Activated naive CD4-positive, alpha-beta T cell treated with anti-CD3 and anti-CD28 coated beads, Interleukin-2, amount 50 U/mL, for 24 hours (primary cell): ENCODE results near the gene MANSC1.
"Not testable (repeated sequence)": the region's sequence is repeated elsewhere in the genome, so short reads cannot be mapped to it uniquely, and the experiment has no call there.

Experiments
- H3K27ac Mint-ChIP-seq: one replicate; pipeline ENCODE4 v1.8.0; 2021; ENCODE audit warnings: mild to moderate bottlenecking, mixed read lengths
- H3K27me3 Mint-ChIP-seq: one replicate; pipeline ENCODE4 v1.8.0; 2021; ENCODE audit warnings: mixed read lengths
- H3K36me3 Mint-ChIP-seq: one replicate; pipeline ENCODE4 v1.8.0; 2021; ENCODE audit warnings: mixed read lengths
- H3K4me1 Mint-ChIP-seq: one replicate; pipeline ENCODE4 v1.8.0; 2021; ENCODE audit warnings: mixed read lengths
- H3K4me3 Mint-ChIP-seq: one replicate; pipeline ENCODE4 v1.8.0; 2021; ENCODE audit warnings: mild to moderate bottlenecking, mixed read lengths
- H3K9me3 Mint-ChIP-seq: one replicate; pipeline ENCODE4 v1.8.0; 2021; ENCODE audit warnings: mixed read lengths

MANSC1 gene

GRCh38 chr12:12315838-12316237, 34.2 kb downstream of the MANSC1 start:
- Mint-ChIP-seq H3K27me3 (no peaks in the 10 kb centered on the region), H3K36me3 (no peaks in the 10 kb centered on the region), H3K4me1 (no peaks in the 10 kb centered on the region), H3K27ac (no peak overlapping the region), H3K4me3 (no peak overlapping the region), H3K9me3 (no peaks in the 10 kb centered on the region)

- H3K4me1 Mint-ChIP-seq, H3K27me3 Mint-ChIP-seq, H3K36me3 Mint-ChIP-seq, H3K27ac Mint-ChIP-seq, H3K4me3 Mint-ChIP-seq, H3K9me3 Mint-ChIP-seq: not testable (repeated sequence)
Measured at GRCh38 chr12:12310695-12311094, 39.3 kb downstream of the MANSC1 start.

GRCh38 chr12:12305568-12306300, 44.3 kb downstream of the MANSC1 start:
- Mint-ChIP-seq H3K27me3 (no peaks in the 10 kb centered on the region), H3K9me3 (no peaks in the 10 kb centered on the region), H3K4me1 (no peaks in the 10 kb centered on the region), H3K36me3 (peaks cover 2% of the 10 kb centered on the region), H3K4me3 (no peak overlapping the region), H3K27ac (no peak overlapping the region)

GRCh38 chr12:12302976-12303375, 47.1 kb downstream of the MANSC1 start:
- no peak overlapping the region for H3K27ac Mint-ChIP-seq
- H3K36me3 Mint-ChIP-seq: peaks cover 2% of the 10 kb centered on the region
- H3K4me3 Mint-ChIP-seq: no peak overlapping the region
- no peaks in the 10 kb centered on the region for H3K4me1 Mint-ChIP-seq
- no peaks in the 10 kb centered on the region for H3K9me3 Mint-ChIP-seq
- no peaks in the 10 kb centered on the region for H3K27me3 Mint-ChIP-seq

- no peaks in the 10 kb centered on the region for H3K9me3 Mint-ChIP-seq
- H3K36me3 Mint-ChIP-seq: peaks cover 2% of the 10 kb centered on the region
- H3K27me3 Mint-ChIP-seq: no peaks in the 10 kb centered on the region
- H3K4me1 Mint-ChIP-seq: no peaks in the 10 kb centered on the region
- H3K4me3 Mint-ChIP-seq: no peak overlapping the region
- no peak overlapping the region for H3K27ac Mint-ChIP-seq
Measured at GRCh38 chr12:12301122-12301521, 48.9 kb downstream of the MANSC1 start.

GRCh38 chr12:12297201-12297830, 52.7 kb downstream of the MANSC1 start:
- Mint-ChIP-seq H3K4me1 (no peaks in the 10 kb centered on the region), H3K36me3 (no peaks in the 10 kb centered on the region), H3K27ac (no peak overlapping the region), H3K9me3 (no peaks in the 10 kb centered on the region), H3K27me3 (no peaks in the 10 kb centered on the region), H3K4me3 (no peak overlapping the region)

- no peak overlapping the region for H3K4me3 Mint-ChIP-seq
- no peaks in the 10 kb centered on the region for H3K27me3 Mint-ChIP-seq
- H3K36me3 Mint-ChIP-seq: no peaks in the 10 kb centered on the region
- peaks cover 7% of the 10 kb centered on the region for H3K4me1 Mint-ChIP-seq
- H3K27ac Mint-ChIP-seq: no peak overlapping the region
- no peaks in the 10 kb centered on the region for H3K9me3 Mint-ChIP-seq
Measured at GRCh38 chr12:12294215-12295005, 55.6 kb downstream of the MANSC1 start.

- Mint-ChIP-seq H3K36me3 (no peaks in the 10 kb centered on the region), H3K27me3 (no peaks in the 10 kb centered on the region), H3K4me3 (no peak overlapping the region), H3K27ac (no peak overlapping the region), H3K9me3 (no peaks in the 10 kb centered on the region), H3K4me1 (peaks cover 7% of the 10 kb centered on the region)
Measured at GRCh38 chr12:12290206-12290605, 59.8 kb downstream of the MANSC1 start.

- no peaks in the 10 kb centered on the region for H3K36me3 Mint-ChIP-seq
- H3K27me3 Mint-ChIP-seq: peaks cover 2% of the 10 kb centered on the region
- H3K9me3 Mint-ChIP-seq: no peaks in the 10 kb centered on the region
- peaks cover 7% of the 10 kb centered on the region for H3K4me1 Mint-ChIP-seq
- H3K27ac Mint-ChIP-seq: no peak overlapping the region
- no peak overlapping the region for H3K4me3 Mint-ChIP-seq
Measured at GRCh38 chr12:12286441-12286840, 63.6 kb downstream of the MANSC1 start.

- peaks cover 7% of the 10 kb centered on the region for H3K27me3 Mint-ChIP-seq
- H3K36me3 Mint-ChIP-seq: peaks cover 1% of the 10 kb centered on the region
- H3K4me3 Mint-ChIP-seq: no peak overlapping the region
- H3K4me1 Mint-ChIP-seq: no peaks in the 10 kb centered on the region
- peak overlapping the region; percentile 4 for H3K27ac Mint-ChIP-seq
- H3K9me3 Mint-ChIP-seq: no peaks in the 10 kb centered on the region
Measured at GRCh38 chr12:12282761-12283425, 67.1 kb downstream of the MANSC1 start.

- H3K27me3 Mint-ChIP-seq: peaks cover 7% of the 10 kb centered on the region
Measured at GRCh38 chr12:12282202-12282601, 67.8 kb downstream of the MANSC1 start.

GRCh38 chr12:12281134-12281533, 68.9 kb downstream of the MANSC1 start:
- Mint-ChIP-seq H3K4me3 (no peak overlapping the region), H3K4me1 (no peaks in the 10 kb centered on the region), H3K9me3 (no peaks in the 10 kb centered on the region), H3K27me3 (peaks cover 7% of the 10 kb centered on the region), H3K36me3 (peaks cover 3% of the 10 kb centered on the region), H3K27ac (no peak overlapping the region)

More at GRCh38 chr12:12282202-12282601, 67.8 kb downstream of the MANSC1 start:
- H3K4me3 Mint-ChIP-seq: no peak overlapping the region
- H3K27ac Mint-ChIP-seq: no peak overlapping the region
- peaks cover 3% of the 10 kb centered on the region for H3K36me3 Mint-ChIP-seq
- no peaks in the 10 kb centered on the region for H3K9me3 Mint-ChIP-seq
- H3K4me1 Mint-ChIP-seq: no peaks in the 10 kb centered on the region

GRCh38 chr12:12278899-12279298, 71.1 kb downstream of the MANSC1 start:
- peaks cover 7% of the 10 kb centered on the region for H3K27me3 Mint-ChIP-seq
- no peak overlapping the region for H3K4me3 Mint-ChIP-seq
- H3K9me3 Mint-ChIP-seq: no peaks in the 10 kb centered on the region
- no peak overlapping the region for H3K27ac Mint-ChIP-seq
- H3K4me1 Mint-ChIP-seq: no peaks in the 10 kb centered on the region
- H3K36me3 Mint-ChIP-seq: peaks cover 3% of the 10 kb centered on the region
